Keratinocyte (primary cell): Measurements from ENCODE around the gene AXIN1. TPM values are rescaled to one million over a fixed set of nuclear protein-coding genes. Genes with fewer than 3 reads are reported as not detected.

Source experiments
- DNase-seq: peaks from one replicate; pipeline ENCODE4 v3.0.0-alpha.2; 2011; ENCODE audit warnings: low read depth, missing footprints, low spot score
- FAIRE-seq: peaks from 2 replicates; lab custom pipeline; 2011; peaks lifted over from hg19 to GRCh38; lab: Jason Lieb, UNC
- H2AFZ ChIP-seq: 2 replicates; pipeline ENCODE4 v1.6.0; 2012; ENCODE audit warnings: low read length, control low read depth, inconsistent platforms; ENCODE audit not compliant: control insufficient read depth
- H3K27ac ChIP-seq: 2 replicates; pipeline ENCODE4 v1.5.1; 2011; ENCODE audit warnings: low read length; ENCODE audit not compliant: control insufficient read depth, insufficient read depth
- H3K27me3 ChIP-seq: 3 replicates; pipeline ENCODE4 v1.6.0; 2011; ENCODE audit warnings: low read length; ENCODE audit not compliant: control insufficient read depth, insufficient read depth; ENCODE audit errors: extremely low read depth
- H3K36me3 ChIP-seq, 2 experiments: 2 replicates in 1 of 2; 3 replicates in 1 of 2; pipeline ENCODE4 v1.5.1; 2011; ENCODE audit warnings: low read length in 2 of 2, mild to moderate bottlenecking in 1 of 2; ENCODE audit not compliant: control insufficient read depth in 2 of 2, insufficient read depth in 2 of 2; ENCODE audit errors: extremely low read depth in 1 of 2
- H3K4me1 ChIP-seq: 3 replicates; pipeline ENCODE4 v1.5.1; 2011; ENCODE audit warnings: low read length; ENCODE audit not compliant: control insufficient read depth, insufficient read depth; ENCODE audit errors: extremely low read depth
- H3K4me2 ChIP-seq: 3 replicates; pipeline ENCODE4 v1.6.0; 2011; ENCODE audit warnings: low read depth, low read length; ENCODE audit not compliant: control insufficient read depth, insufficient read depth; ENCODE audit errors: extremely low read depth
- H3K4me3 ChIP-seq, 3 experiments: fragments of 200-600 bp in 1 of 3; sonication (generic) in 1 of 3; 2 replicates in 2 of 3; 3 replicates in 1 of 3; pipeline ENCODE4 v1.5.1; 2011 to 2016; ENCODE audit warnings: low read length in 3 of 3, mild to moderate bottlenecking in 3 of 3, control low read depth in 2 of 3, inconsistent platforms in 1 of 3, low read depth in 1 of 3, mixed read lengths in 1 of 3, mixed run types in 1 of 3, moderate library complexity in 1 of 3; ENCODE audit not compliant: control insufficient read depth in 2 of 3, insufficient read depth in 2 of 3; ENCODE audit errors: extremely low read depth in 1 of 3
- H3K79me2 ChIP-seq: 2 replicates; pipeline ENCODE4 v1.6.0; 2012; ENCODE audit warnings: low read length; ENCODE audit not compliant: control insufficient read depth, insufficient read depth
- H3K9ac ChIP-seq: 3 replicates; pipeline ENCODE4 v1.6.0; 2011; ENCODE audit warnings: low read length; ENCODE audit not compliant: control insufficient read depth, insufficient read depth; ENCODE audit errors: extremely low read depth
- H3K9me1 ChIP-seq: 3 replicates; pipeline ENCODE4 v1.6.0; 2011; ENCODE audit warnings: low read length; ENCODE audit not compliant: control insufficient read depth, insufficient read depth; ENCODE audit errors: extremely low read depth
- H3K9me3 ChIP-seq: 2 replicates; pipeline ENCODE4 v1.5.1; 2012; ENCODE audit warnings: low read depth, low read length; ENCODE audit not compliant: control insufficient read depth
- H4K20me1 ChIP-seq: 3 replicates; pipeline ENCODE4 v1.6.0; 2011; ENCODE audit warnings: low read length; ENCODE audit not compliant: control insufficient read depth, insufficient read depth; ENCODE audit errors: extremely low read depth
- CTCF ChIP-seq, 3 experiments: IDR thresholded peaks in 1 of 3; conservative IDR thresholded peaks in 1 of 3; optimal IDR thresholded peaks in 1 of 3; 2 replicates in 2 of 3; 3 replicates in 1 of 3; pipeline versions ENCODE3 to v1.5.1; 2011; ENCODE audit warnings: low read length in 3 of 3, mild to moderate bottlenecking in 3 of 3, moderate library complexity in 2 of 3, control low read depth in 1 of 3, inconsistent platforms in 1 of 3; ENCODE audit not compliant: insufficient read depth in 2 of 3; ENCODE audit errors: extremely low read depth in 1 of 3
- EZH2 ChIP-seq: IDR thresholded peaks from one replicate; pipeline ENCODE4 v1.6.1; 2012; ENCODE audit warnings: inconsistent platforms, mild to moderate bottlenecking, low read length, moderate library complexity
- dilution Hi-C: fragments of 300-500 bp; cut with MboI; formaldehyde crosslinking; loops from one replicate; pipeline ENCODE4 v1.7.0; 2020; ENCODE audit warnings: low sequenced_read_pairs; ENCODE audit not compliant: extremely low pct_ligation_motif_present
- polyA plus RNA-seq, 5 experiments: library from polyadenylated mRNA; depleted of rRNA in 3 of 5; stranded (reverse) in 3 of 5; stranded (forward) in 1 of 5; unstranded in 1 of 5; fragments of >200 nt; gene quantifications; 1 replicate in 1 of 5; 2 replicates in 3 of 5; 3 replicates in 1 of 5; pipeline versions ENCODE4 v1.2.1 to v1.2.3, GENCODE V29; 2011 to 2012; ENCODE audit warnings: missing spikeins in 2 of 5, low read depth in 1 of 5, low replicate concordance in 1 of 5

The AXIN1 gene
- polyA plus RNA-seq, 1 donor (not counting 4 experiments of a cell fraction or from before 2014, with no cell fraction given): 8.8 TPM

GRCh38 chr16:317583-317982, 34.9 kb downstream of the AXIN1 start:
- Histone ChIP-seq H3K36me3 (peaks cover 24% of the 10 kb centered on the region in 2 experiments), H3K9ac (no peak overlapping the region), H3K9me1 (no peaks in the 10 kb centered on the region), H3K4me1 (no peaks in the 10 kb centered on the region), H3K27me3 (no peaks in the 10 kb centered on the region), H2AFZ (no peak overlapping the region), H3K79me2 (peaks cover 81% of the 10 kb centered on the region), H3K4me3 (no peak overlapping the region), H3K4me2 (no peak overlapping the region), H3K27ac (no peak overlapping the region), H4K20me1 (peaks cover 24% of the 10 kb centered on the region), H3K9me3 (no peaks in the 10 kb centered on the region)
- DNase-seq (no peak), FAIRE-seq (no peak)
- no peak for TF ChIP-seq CTCF (optimal IDR thresholded peaks at IDR 0.05 in 1 of 3, IDR thresholded peaks at IDR 0.05 in 1 of 3, conservative IDR thresholded peaks at IDR 0.05 in 1 of 3; ENCODE audit: extremely low read depth in 1 of 3, insufficient read depth in 2 of 3, low read length in 3 of 3)
- no peak for TF ChIP-seq EZH2
- dilution Hi-C loops: no loop called here

- Histone ChIP-seq H3K9me3 (no peaks in the 10 kb centered on the region), H3K79me2 (peaks cover 78% of the 10 kb centered on the region), H4K20me1 (peaks cover 19% of the 10 kb centered on the region), H2AFZ (no peak overlapping the region), H3K27ac (no peak overlapping the region), H3K9ac (no peak overlapping the region), H3K36me3 (peaks cover 22 to 29% of the 10 kb centered on the region in 2 experiments), H3K27me3 (no peaks in the 10 kb centered on the region), H3K4me2 (no peak overlapping the region), H3K9me1 (no peaks in the 10 kb centered on the region), H3K4me3 (no peak overlapping the region), H3K4me1 (no peaks in the 10 kb centered on the region)
- dilution Hi-C loops: no loop called here
- TF ChIP-seq EZH2: no peak
- no peak for TF ChIP-seq CTCF (optimal IDR thresholded peaks at IDR 0.05 in 1 of 3, IDR thresholded peaks at IDR 0.05 in 1 of 3, conservative IDR thresholded peaks at IDR 0.05 in 1 of 3; ENCODE audit: extremely low read depth in 1 of 3, insufficient read depth in 2 of 3, low read length in 3 of 3)
- DNase-seq (no peak), FAIRE-seq (no peak)
Measured at GRCh38 chr16:316741-317464, 35.6 kb downstream of the AXIN1 start.
